Gastrocnemius medialis (tissue), 4 donors: Measurements from ENCODE around the gene TFCP2L1. TPM values are rescaled to one million over a fixed set of nuclear protein-coding genes. Genes with fewer than 3 reads are reported as not detected.

Source experiments
- ATAC-seq, 2 donors: fragments of 150-250 bp; one replicate each; pipeline ENCODE4 v1.9.1; 2016
- DNase-seq, 2 donors: peaks; one replicate each; pipeline ENCODE4 v3.0.0-alpha.2; 2019
- H3K27ac ChIP-seq, 4 donors: fragments of 200-600 bp; sonication (generic); 1 replicate in 1 of 4; 2 replicates in 3 of 4; pipeline ENCODE4 v1.5.1; 2016 to 2018; ENCODE audit warnings: mild to moderate bottlenecking in 2 of 4, moderate library complexity in 1 of 4
- H3K27me3 ChIP-seq, 3 donors: fragments of 200-600 bp; sonication (generic) in 2 of 3; 1 replicate in 1 of 3; 2 replicates in 2 of 3; pipeline versions ENCODE4 v1.5.1 to v1.6.0; 2016 to 2019; ENCODE audit warnings: mild to moderate bottlenecking in 1 of 3, moderate library complexity in 1 of 3
- H3K36me3 ChIP-seq, 2 donors: fragments of 200-600 bp; sonication (generic) in 1 of 2; one replicate each; pipeline ENCODE4 v1.5.1; 2017 to 2018
- H3K4me1 ChIP-seq, 2 donors: fragments of 200-600 bp; sonication (generic) in 1 of 2; one replicate each; pipeline ENCODE4 v1.5.1; 2016 to 2017; ENCODE audit warnings: mild to moderate bottlenecking in 2 of 2
- H3K4me3 ChIP-seq, 4 donors: fragments of 200-600 bp; sonication (generic) in 3 of 4; 1 replicate in 1 of 4; 2 replicates in 3 of 4; pipeline ENCODE4 v1.5.1; 2016 to 2019; ENCODE audit warnings: mild to moderate bottlenecking in 2 of 4
- H3K9me3 ChIP-seq, 3 donors: fragments of 200-600 bp; sonication (generic) in 2 of 3; 1 replicate in 1 of 3; 2 replicates in 2 of 3; pipeline ENCODE4 v1.5.1; 2016 to 2019
- POLR2A ChIP-seq, 2 donors: fragments of 450-650 bp; IDR thresholded peaks; one replicate each; pipeline ENCODE4 v1.6.1; 2017; ENCODE audit warnings: antibody characterized with exemption in 2 of 2, mild to moderate bottlenecking in 2 of 2, moderate library complexity in 2 of 2
- in situ Hi-C, 4 donors: fragments of 200-750 bp; cut with MboI; loops; one replicate each; pipeline versions ENCODE4 v1.15.0 to v1.8.0; 2017; ENCODE audit warnings: low sequenced_read_pairs in 4 of 4
- intact Hi-C: fragments of 100-400 bp; cut with DNase I; formaldehyde crosslinking; loops from one replicate; pipeline ENCODE4 v1.15.1; 2023; ENCODE audit warnings: low total_unique reads
- total RNA-seq, 4 donors: library from RNA; depleted of rRNA; stranded (reverse); fragments of >200 nt; gene quantifications; one replicate each; pipeline versions ENCODE4 v1.1.0 to v1.2.3, GENCODE V29; 2016
- TF ChIP-seq, protein P1 (sequence below), 5 experiments: fragments of 450-650 bp in 3 of 5; fragments of 200-600 bp in 2 of 5; sonication (generic) in 2 of 5; IDR thresholded peaks in 4 of 5; conservative IDR thresholded peaks in 1 of 5; 1 replicate in 4 of 5; 2 replicates in 1 of 5; pipeline ENCODE4 v1.5.1; 2016 to 2019; ENCODE audit warnings: antibody characterized with exemption in 5 of 5, mild to moderate bottlenecking in 3 of 5, moderate library complexity in 3 of 5

The TFCP2L1 gene
- total RNA-seq, 4 donors from 2014 or later = 1.2 to 3.2 (median 1.8) TPM

DNA sequence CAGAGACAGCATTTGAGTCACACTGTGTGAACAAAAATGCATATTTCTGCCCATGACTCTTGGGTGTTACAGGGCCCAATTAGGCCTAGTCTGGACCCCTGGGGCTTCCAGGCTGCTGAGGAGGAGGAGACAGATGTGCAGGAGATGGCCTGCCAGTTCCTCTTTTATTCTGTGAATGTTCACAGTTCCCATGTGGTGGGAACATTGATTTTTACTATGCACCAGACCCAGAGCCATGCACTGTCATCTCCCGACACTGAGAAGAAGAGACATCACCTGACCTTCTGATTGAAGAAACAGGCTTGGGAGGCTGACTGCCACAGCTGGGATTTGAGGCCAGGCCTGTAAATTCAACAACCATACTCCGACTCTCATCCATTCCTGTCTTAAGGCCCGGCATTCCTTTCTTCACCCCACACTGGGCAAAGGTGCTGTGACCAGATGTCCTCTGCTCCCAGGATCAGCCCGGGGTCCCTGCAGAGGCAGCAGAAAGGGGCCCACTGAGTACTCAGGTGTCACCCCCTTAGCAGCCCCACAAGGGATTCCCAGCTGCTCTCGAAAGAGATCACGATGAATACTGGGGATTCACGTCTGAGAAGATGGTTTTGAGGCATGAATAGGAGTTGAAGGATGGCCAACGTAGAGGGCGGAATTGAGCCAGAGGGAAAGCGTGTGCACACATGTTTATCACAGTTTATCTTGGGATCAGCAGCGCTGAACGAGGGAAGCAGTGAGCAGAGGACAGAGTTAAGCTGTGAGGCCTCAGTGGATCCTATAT, 3.6 kb upstream of the TFCP2L1 start:
- H3K9me3 ChIP-seq = no peaks in the 10 kb centered on the region
- H3K27me3 ChIP-seq = peaks cover 9 to 18% (median 13%) of the 10 kb centered on the region in 3 donors
- H3K36me3 ChIP-seq = no peaks in the 10 kb centered on the region
- TF ChIP-seq, protein P1, sequence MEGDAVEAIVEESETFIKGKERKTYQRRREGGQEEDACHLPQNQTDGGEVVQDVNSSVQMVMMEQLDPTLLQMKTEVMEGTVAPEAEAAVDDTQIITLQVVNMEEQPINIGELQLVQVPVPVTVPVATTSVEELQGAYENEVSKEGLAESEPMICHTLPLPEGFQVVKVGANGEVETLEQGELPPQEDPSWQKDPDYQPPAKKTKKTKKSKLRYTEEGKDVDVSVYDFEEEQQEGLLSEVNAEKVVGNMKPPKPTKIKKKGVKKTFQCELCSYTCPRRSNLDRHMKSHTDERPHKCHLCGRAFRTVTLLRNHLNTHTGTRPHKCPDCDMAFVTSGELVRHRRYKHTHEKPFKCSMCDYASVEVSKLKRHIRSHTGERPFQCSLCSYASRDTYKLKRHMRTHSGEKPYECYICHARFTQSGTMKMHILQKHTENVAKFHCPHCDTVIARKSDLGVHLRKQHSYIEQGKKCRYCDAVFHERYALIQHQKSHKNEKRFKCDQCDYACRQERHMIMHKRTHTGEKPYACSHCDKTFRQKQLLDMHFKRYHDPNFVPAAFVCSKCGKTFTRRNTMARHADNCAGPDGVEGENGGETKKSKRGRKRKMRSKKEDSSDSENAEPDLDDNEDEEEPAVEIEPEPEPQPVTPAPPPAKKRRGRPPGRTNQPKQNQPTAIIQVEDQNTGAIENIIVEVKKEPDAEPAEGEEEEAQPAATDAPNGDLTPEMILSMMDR (IDR thresholded peaks at IDR 0.05 in 4 of 5, conservative IDR thresholded peaks at IDR 0.05 in 1 of 5) = no peak
- no peak for TF ChIP-seq POLR2A (IDR thresholded peaks at IDR 0.05)
- no peak overlapping the region for H3K27ac ChIP-seq
- intact Hi-C loops = no loop called here
- H3K4me3 ChIP-seq = no peak overlapping the region
- no peak for DNase-seq
- in situ Hi-C loops = no loop called here
- no peaks in the 10 kb centered on the region for H3K4me1 ChIP-seq
- no peak for ATAC-seq

DNA sequence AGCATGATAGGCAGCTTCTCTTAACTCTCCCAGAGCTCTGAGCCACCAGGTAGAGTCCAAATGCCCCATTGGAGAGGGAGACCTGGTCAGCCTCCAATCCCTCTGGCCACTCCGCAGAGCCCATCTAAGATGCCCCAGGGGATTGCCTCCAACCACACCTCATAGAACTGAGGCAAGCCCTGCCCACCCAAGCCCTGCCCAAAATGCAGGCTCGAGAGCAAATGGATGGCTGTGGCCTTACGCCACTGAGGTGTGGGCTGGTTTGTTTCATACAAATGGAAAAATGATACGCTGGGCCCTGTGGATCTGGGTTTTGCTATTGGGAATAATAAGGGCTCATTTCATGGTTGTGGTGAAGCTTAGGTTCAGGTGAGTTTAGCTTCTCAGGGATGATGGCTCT, 3.0 kb upstream of the TFCP2L1 start:
- no peaks in the 10 kb centered on the region for H3K9me3 ChIP-seq
- intact Hi-C loops (no loop called here), in situ Hi-C loops (no loop called here)
- H3K4me3 ChIP-seq = no peak overlapping the region
- ATAC-seq = no peak
- no peaks in the 10 kb centered on the region for H3K4me1 ChIP-seq
- DNase-seq = no peak
- no peak for TF ChIP-seq POLR2A (IDR thresholded peaks at IDR 0.05)
- TF ChIP-seq, protein P1 (IDR thresholded peaks at IDR 0.05 in 4 of 5, conservative IDR thresholded peaks at IDR 0.05 in 1 of 5) = no peak
- H3K27me3 ChIP-seq = peaks cover 16 to 23% (median 20%) of the 10 kb centered on the region in 3 donors
- no peaks in the 10 kb centered on the region for H3K36me3 ChIP-seq
- no peak overlapping the region for H3K27ac ChIP-seq

DNA sequence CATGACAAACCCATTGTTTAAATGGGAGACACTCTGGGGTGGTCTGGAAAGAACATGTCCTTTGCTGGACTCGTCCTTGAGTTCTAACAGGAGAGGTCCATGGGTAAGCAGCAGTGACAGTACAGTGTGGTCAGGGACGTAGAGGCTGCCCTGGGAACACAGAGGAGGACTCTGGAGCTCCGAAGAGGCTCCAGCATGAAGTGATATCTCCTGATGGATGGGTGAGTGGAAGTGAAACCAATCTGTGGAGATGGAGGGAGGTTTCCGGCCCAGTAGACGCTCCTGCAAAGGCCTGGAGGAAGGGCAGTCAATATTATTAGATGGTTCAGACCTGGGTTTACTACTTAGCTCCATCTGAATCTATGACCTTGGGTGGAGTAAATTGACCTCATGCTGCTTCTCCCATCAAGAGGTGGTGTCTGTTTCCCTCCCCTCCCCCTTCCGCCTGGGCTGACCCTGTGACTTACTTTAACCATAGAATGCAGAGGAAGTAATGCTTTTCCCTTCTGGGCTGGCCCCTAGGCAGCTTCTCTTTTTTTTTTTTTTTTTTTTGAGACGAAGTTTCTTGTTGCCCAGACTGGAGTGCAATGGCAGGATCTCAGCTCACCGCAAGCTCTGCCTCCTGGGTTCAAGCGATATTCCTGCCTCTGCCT, 2.3 kb upstream of the TFCP2L1 start:
- Histone ChIP-seq H3K4me1 (no peaks in the 10 kb centered on the region), H3K36me3 (no peaks in the 10 kb centered on the region), H3K9me3 (no peaks in the 10 kb centered on the region), H3K27me3 (peaks cover 19 to 26% (median 23%) of the 10 kb centered on the region in 3 donors), H3K27ac (no peak overlapping the region), H3K4me3 (no peak overlapping the region)
- in situ Hi-C loops (no loop called here), intact Hi-C loops (no loop called here)
- ATAC-seq = no peak
- TF ChIP-seq, protein P1 (IDR thresholded peaks at IDR 0.05 in 4 of 5, conservative IDR thresholded peaks at IDR 0.05 in 1 of 5) = no peak
- no peak for TF ChIP-seq POLR2A (IDR thresholded peaks at IDR 0.05)
- DNase-seq = no peak

DNA sequence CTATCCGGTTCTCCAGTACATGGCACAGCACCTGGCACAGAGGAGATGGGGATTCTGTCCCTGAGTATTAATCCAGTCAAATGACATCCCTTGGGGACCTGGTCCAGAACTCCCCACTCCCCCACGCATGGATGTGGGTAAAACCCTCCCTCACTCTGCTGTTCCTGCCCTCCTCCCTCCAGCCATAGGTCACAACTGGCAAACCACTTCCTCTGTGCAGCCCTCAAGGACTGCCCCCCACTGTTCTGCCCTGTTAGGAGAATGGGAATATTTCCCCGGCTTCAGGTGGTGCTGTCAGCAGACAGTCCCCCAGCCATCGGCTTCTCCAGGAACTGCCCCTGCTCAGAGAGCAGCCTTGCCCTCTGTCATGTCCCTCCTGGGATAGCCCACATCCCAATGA, 1.5 kb upstream of the TFCP2L1 start:
- intact Hi-C loops = no loop called here
- no peak for ATAC-seq
- no peak for TF ChIP-seq POLR2A (IDR thresholded peaks at IDR 0.05)
- TF ChIP-seq, protein P1 (IDR thresholded peaks at IDR 0.05 in 4 of 5, conservative IDR thresholded peaks at IDR 0.05 in 1 of 5) = no peak

More for the DNA sequence above, 1.5 kb upstream of the TFCP2L1 start:
- Histone ChIP-seq H3K27me3 (peaks cover 19 to 26% (median 23%) of the 10 kb centered on the region in 3 donors), H3K36me3 (no peaks in the 10 kb centered on the region), H3K4me1 (no peaks in the 10 kb centered on the region), H3K9me3 (no peaks in the 10 kb centered on the region), H3K4me3 (no peak overlapping the region), H3K27ac (no peak overlapping the region)
- no peak for DNase-seq
- in situ Hi-C loops = no loop called here
